ENCODE data around the gene PFDN4.

The PFDN4 gene

GRCh38 chr20:54214566-54214965 lies 6.7 kb downstream of the PFDN4 start:
- no peaks in the 10 kb centered on the region for H3K27me3 ChIP-seq (ENCODE audit: low read depth, low read length)
- no peaks in the 10 kb centered on the region for H3K9me3 ChIP-seq (ENCODE audit: insufficient read depth, low read length)
- H3K79me2 ChIP-seq (ENCODE audit: low read length), result peaks cover 44% of the 10 kb centered on the region
- peaks cover 4% of the 10 kb centered on the region; the same call in 1 of the 2 replicates for H3K4me1 ChIP-seq (ENCODE audit: low read length)
- H3K4me3 ChIP-seq (ENCODE audit: low read length), result no peak overlapping the region
- H4K20me1 ChIP-seq (ENCODE audit: insufficient read depth, low read length), result peaks cover 12% of the 10 kb centered on the region; the same call in 1 of the 2 replicates
- H3K4me2 ChIP-seq (ENCODE audit: low read length), result no peak overlapping the region
- no peak overlapping the region for H3K9ac ChIP-seq (ENCODE audit: low read length)
- no peak overlapping the region for H3K27ac ChIP-seq (ENCODE audit: low read length)
- no peak overlapping the region for H2AFZ ChIP-seq (ENCODE audit: low read depth, low read length)
- TF ChIP-seq CTCF (IDR thresholded peaks at IDR 0.05; ENCODE audit: low read depth, low read length) (no peak), EZH2phosphoT487 (IDR thresholded peaks at IDR 0.05; ENCODE audit: low read depth) (no peak)
- H3K36me3 ChIP-seq (replicated peaks; ENCODE audit: low read depth, low read length), result peaks cover 48% of the 10 kb centered on the region

GRCh38 chr20:54215157-54215789 lies 7.4 kb downstream of the PFDN4 start:
- no peak overlapping the region for H3K4me3 ChIP-seq (ENCODE audit: low read length)
- peaks cover 37% of the 10 kb centered on the region for H3K79me2 ChIP-seq (ENCODE audit: low read length)
- no peaks in the 10 kb centered on the region for H3K9me3 ChIP-seq (ENCODE audit: insufficient read depth, low read length)
- H3K9ac ChIP-seq (ENCODE audit: low read length), result no peak overlapping the region
- H4K20me1 ChIP-seq (ENCODE audit: insufficient read depth, low read length), result peaks cover 8% of the 10 kb centered on the region; the same call in 1 of the 2 replicates
- no peak overlapping the region for H3K4me2 ChIP-seq (ENCODE audit: low read length)
- no peak overlapping the region for H2AFZ ChIP-seq (ENCODE audit: low read depth, low read length)
- no peaks in the 10 kb centered on the region for H3K27me3 ChIP-seq (ENCODE audit: low read depth, low read length)
- H3K4me1 ChIP-seq (ENCODE audit: low read length), result no peaks in the 10 kb centered on the region
- H3K36me3 ChIP-seq (replicated peaks; ENCODE audit: low read depth, low read length), result peaks cover 48% of the 10 kb centered on the region
- no peak overlapping the region for H3K27ac ChIP-seq (ENCODE audit: low read length)
- no peak for TF ChIP-seq CTCF (IDR thresholded peaks at IDR 0.05; ENCODE audit: low read depth, low read length)
- no peak for TF ChIP-seq EZH2phosphoT487 (IDR thresholded peaks at IDR 0.05; ENCODE audit: low read depth)

GRCh38 chr20:54217762-54218161 lies 9.9 kb downstream of the PFDN4 start:
- TF ChIP-seq CTCF (IDR thresholded peaks at IDR 0.05; ENCODE audit: low read depth, low read length) (no peak), EZH2phosphoT487 (IDR thresholded peaks at IDR 0.05; ENCODE audit: low read depth) (no peak)
- Histone ChIP-seq H3K4me3 (ENCODE audit: low read length) (no peak overlapping the region), H3K9me3 (ENCODE audit: insufficient read depth, low read length) (no peaks in the 10 kb centered on the region), H3K9ac (ENCODE audit: low read length) (no peak overlapping the region), H3K36me3 (replicated peaks; ENCODE audit: low read depth, low read length) (peaks cover 35% of the 10 kb centered on the region), H3K27ac (ENCODE audit: low read length) (no peak overlapping the region), H3K4me2 (ENCODE audit: low read length) (no peak overlapping the region), H3K79me2 (ENCODE audit: low read length) (peaks cover 13% of the 10 kb centered on the region), H4K20me1 (ENCODE audit: insufficient read depth, low read length) (0 out of 2 replicates have a peak, but pooled peaks cover 3% of the 10 kb centered on the region), H2AFZ (ENCODE audit: low read depth, low read length) (no peak overlapping the region), H3K27me3 (ENCODE audit: low read depth, low read length) (no peaks in the 10 kb centered on the region), H3K4me1 (ENCODE audit: low read length) (peaks cover 17% of the 10 kb centered on the region)

- H3K27me3 ChIP-seq (ENCODE audit: low read depth, low read length), result no peaks in the 10 kb centered on the region
- H3K9me3 ChIP-seq (ENCODE audit: insufficient read depth, low read length), result no peaks in the 10 kb centered on the region
- H3K4me1 ChIP-seq (ENCODE audit: low read length), result peaks cover 17% of the 10 kb centered on the region
- peaks cover 6% of the 10 kb centered on the region; the same call in 1 of the 2 replicates for H3K79me2 ChIP-seq (ENCODE audit: low read length)
- H2AFZ ChIP-seq (ENCODE audit: low read depth, low read length), result no peak overlapping the region
- H4K20me1 ChIP-seq (ENCODE audit: insufficient read depth, low read length), result no peaks in the 10 kb centered on the region
- no peak overlapping the region for H3K27ac ChIP-seq (ENCODE audit: low read length)
- TF ChIP-seq EZH2phosphoT487 (IDR thresholded peaks at IDR 0.05; ENCODE audit: low read depth) (no peak), CTCF (IDR thresholded peaks at IDR 0.05; ENCODE audit: low read depth, low read length) (no peak)
- H3K4me2 ChIP-seq (ENCODE audit: low read length), result no peak overlapping the region
- H3K9ac ChIP-seq (ENCODE audit: low read length), result no peak overlapping the region
- H3K4me3 ChIP-seq (ENCODE audit: low read length), result no peak overlapping the region
- H3K36me3 ChIP-seq (replicated peaks; ENCODE audit: low read depth, low read length), result peaks cover 29% of the 10 kb centered on the region
Observed at GRCh38 chr20:54218470-54218869, 10.6 kb downstream of the PFDN4 start.

All from OCI-LY3 (cell line).